ENCODE measurements around the gene ATAD1. TPM values are rescaled to one million over a fixed set of nuclear protein-coding genes. Genes with fewer than 3 reads are reported as not detected.

The ATAD1 gene
- total RNA-seq, 1 experiment from 2014 or later: 31.0 TPM

DNA sequence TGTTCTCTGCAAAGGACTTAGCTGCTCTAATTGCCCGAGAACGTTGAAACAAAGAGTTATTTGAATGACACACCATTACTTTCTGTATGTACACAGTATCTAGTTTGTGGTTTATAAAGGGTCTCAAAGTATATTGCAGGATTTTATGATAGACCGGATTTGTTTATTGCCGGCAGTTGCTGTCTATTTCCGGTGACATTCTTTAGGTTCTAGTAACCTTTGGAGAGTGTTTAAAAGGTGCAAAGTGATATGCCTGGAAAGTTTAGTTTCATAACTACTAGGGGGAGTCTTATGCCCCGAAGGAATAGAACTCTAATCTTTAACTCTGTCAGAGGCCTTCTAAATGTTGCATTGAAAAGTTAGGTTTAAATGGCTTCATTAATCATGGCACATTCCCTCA, 94.5 kb downstream of the ATAD1 start:
- no peaks in the 10 kb centered on the region for H3K9me3 Mint-ChIP-seq (ENCODE audit: low read depth, unreplicated experiment)
- H3K4me3 Mint-ChIP-seq (ENCODE audit: low read depth, unreplicated experiment): no peak overlapping the region
- H3K27me3 Mint-ChIP-seq (ENCODE audit: unreplicated experiment): no peaks in the 10 kb centered on the region
- no peaks in the 10 kb centered on the region for H3K36me3 Mint-ChIP-seq (ENCODE audit: insufficient read depth, unreplicated experiment)
- DNase-seq: no peak
- no TSS peak for BruUV-seq (replicated peaks)
- intact Hi-C loops (cut with micrococcal nuclease; ENCODE audit: unreplicated experiment): no loop called here
- no peaks in the 10 kb centered on the region for H3K4me1 Mint-ChIP-seq (ENCODE audit: low read depth, unreplicated experiment)
- TF ChIP-seq, protein P1, sequence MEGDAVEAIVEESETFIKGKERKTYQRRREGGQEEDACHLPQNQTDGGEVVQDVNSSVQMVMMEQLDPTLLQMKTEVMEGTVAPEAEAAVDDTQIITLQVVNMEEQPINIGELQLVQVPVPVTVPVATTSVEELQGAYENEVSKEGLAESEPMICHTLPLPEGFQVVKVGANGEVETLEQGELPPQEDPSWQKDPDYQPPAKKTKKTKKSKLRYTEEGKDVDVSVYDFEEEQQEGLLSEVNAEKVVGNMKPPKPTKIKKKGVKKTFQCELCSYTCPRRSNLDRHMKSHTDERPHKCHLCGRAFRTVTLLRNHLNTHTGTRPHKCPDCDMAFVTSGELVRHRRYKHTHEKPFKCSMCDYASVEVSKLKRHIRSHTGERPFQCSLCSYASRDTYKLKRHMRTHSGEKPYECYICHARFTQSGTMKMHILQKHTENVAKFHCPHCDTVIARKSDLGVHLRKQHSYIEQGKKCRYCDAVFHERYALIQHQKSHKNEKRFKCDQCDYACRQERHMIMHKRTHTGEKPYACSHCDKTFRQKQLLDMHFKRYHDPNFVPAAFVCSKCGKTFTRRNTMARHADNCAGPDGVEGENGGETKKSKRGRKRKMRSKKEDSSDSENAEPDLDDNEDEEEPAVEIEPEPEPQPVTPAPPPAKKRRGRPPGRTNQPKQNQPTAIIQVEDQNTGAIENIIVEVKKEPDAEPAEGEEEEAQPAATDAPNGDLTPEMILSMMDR (IDR thresholded peaks at IDR 0.05; ENCODE audit: unreplicated experiment): no peak
- CTCF ChIA-PET: no interaction called here
- H3K27ac Mint-ChIP-seq (ENCODE audit: unreplicated experiment): no peak overlapping the region

GRCh38 chr10:87722716-87723115, 95.3 kb downstream of the ATAD1 start:
- no peak overlapping the region for H3K27ac Mint-ChIP-seq (ENCODE audit: unreplicated experiment)
- intact Hi-C loops (cut with micrococcal nuclease; ENCODE audit: unreplicated experiment): no loop called here

DNA sequence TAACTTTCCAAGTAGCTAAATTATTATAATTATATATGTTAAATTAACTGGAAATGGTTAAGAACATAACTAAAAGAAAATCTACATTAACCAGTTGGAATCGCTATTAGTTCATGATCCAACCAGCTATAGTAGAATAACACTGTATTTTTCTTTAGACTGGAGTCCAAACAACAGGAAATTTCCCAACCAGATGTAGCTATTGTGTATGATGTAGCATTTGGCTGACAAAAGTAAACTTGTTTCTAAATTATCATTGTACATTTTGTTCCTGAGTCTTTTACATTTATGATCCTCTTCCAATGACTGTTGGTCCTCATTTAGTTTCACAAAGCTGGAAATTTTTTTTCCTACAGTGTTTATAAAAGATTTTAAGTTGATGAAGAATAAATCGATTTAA, 96.2 kb downstream of the ATAD1 start:
- CTCF ChIA-PET: interaction anchor here (0.5 kb wide), 1 partner anchor 496 kb away, joined by 6 read pairs; no protein-coding TSS in a partner anchor
- no peaks in the 10 kb centered on the region for H3K9me3 Mint-ChIP-seq (ENCODE audit: low read depth, unreplicated experiment)
- no peaks in the 10 kb centered on the region for H3K36me3 Mint-ChIP-seq (ENCODE audit: insufficient read depth, unreplicated experiment)
- no peaks in the 10 kb centered on the region for H3K27me3 Mint-ChIP-seq (ENCODE audit: unreplicated experiment)
- intact Hi-C loops (cut with micrococcal nuclease; ENCODE audit: unreplicated experiment): no loop called here
- H3K4me3 Mint-ChIP-seq (ENCODE audit: low read depth, unreplicated experiment): no peak overlapping the region
- H3K4me1 Mint-ChIP-seq (ENCODE audit: low read depth, unreplicated experiment): no peaks in the 10 kb centered on the region
- no peak for DNase-seq
- H3K27ac Mint-ChIP-seq (ENCODE audit: unreplicated experiment): no peak overlapping the region
- no TSS peak for BruUV-seq (replicated peaks)
- TF ChIP-seq, protein P1 (IDR thresholded peaks at IDR 0.05; ENCODE audit: unreplicated experiment): no peak

More at GRCh38 chr10:87722716-87723115, 95.3 kb downstream of the ATAD1 start:
- Mint-ChIP-seq H3K36me3 (ENCODE audit: insufficient read depth, unreplicated experiment) (no peaks in the 10 kb centered on the region), H3K27me3 (ENCODE audit: unreplicated experiment) (no peaks in the 10 kb centered on the region), H3K9me3 (ENCODE audit: low read depth, unreplicated experiment) (no peaks in the 10 kb centered on the region), H3K4me1 (ENCODE audit: low read depth, unreplicated experiment) (no peaks in the 10 kb centered on the region), H3K4me3 (ENCODE audit: low read depth, unreplicated experiment) (no peak overlapping the region)
- TF ChIP-seq, protein P1 (IDR thresholded peaks at IDR 0.05; ENCODE audit: unreplicated experiment): no peak
- DNase-seq: no peak
- CTCF ChIA-PET: no interaction called here
- no TSS peak for BruUV-seq (replicated peaks)

DNA sequence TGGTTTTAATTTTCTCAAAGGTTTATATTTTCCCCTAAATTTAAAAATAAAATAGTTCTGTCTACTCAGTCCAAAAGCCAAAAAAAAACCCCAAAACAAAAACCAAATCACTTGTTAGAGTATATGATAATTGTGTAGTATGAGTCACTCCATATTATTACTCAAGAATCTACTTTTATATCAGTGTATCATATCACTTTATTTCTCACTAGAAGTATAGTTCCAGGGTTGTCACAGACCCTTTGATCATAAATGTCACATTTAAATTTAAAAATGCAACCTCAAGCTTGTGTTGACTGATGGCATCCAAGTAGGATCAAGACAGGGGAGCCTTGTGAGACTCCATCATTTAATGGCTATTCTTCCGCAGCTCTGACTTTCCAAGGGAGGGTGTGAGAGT, 97.4 kb downstream of the ATAD1 start:
- intact Hi-C loops (cut with micrococcal nuclease; ENCODE audit: unreplicated experiment): no loop called here
- Mint-ChIP-seq H3K27ac (ENCODE audit: unreplicated experiment) (no peak overlapping the region), H3K27me3 (ENCODE audit: unreplicated experiment) (no peaks in the 10 kb centered on the region), H3K36me3 (ENCODE audit: insufficient read depth, unreplicated experiment) (no peaks in the 10 kb centered on the region), H3K4me3 (ENCODE audit: low read depth, unreplicated experiment) (no peak overlapping the region), H3K9me3 (ENCODE audit: low read depth, unreplicated experiment) (no peaks in the 10 kb centered on the region), H3K4me1 (ENCODE audit: low read depth, unreplicated experiment) (no peaks in the 10 kb centered on the region)
- TF ChIP-seq, protein P1 (IDR thresholded peaks at IDR 0.05; ENCODE audit: unreplicated experiment): no peak
- BruUV-seq (replicated peaks): no TSS peak
- no peak for DNase-seq
- CTCF ChIA-PET: no interaction called here

DNA sequence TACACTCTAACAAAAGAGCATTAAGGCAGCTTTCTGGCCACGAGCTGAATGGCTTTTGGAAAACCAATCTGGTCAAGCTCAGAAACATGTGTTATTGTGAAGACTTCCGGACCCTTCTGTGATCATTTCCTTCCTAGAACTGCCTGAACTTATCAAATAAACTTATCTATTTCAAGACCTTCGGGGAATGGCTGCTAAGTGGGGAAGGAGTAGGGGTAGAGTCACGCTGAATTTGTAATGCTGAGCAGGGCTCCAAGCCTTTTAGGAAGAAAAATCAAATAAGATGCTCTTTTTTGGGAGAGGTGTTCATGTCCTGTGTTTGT, 101.7 kb downstream of the ATAD1 start:
- Mint-ChIP-seq H3K27me3 (ENCODE audit: unreplicated experiment) (no peaks in the 10 kb centered on the region), H3K4me3 (ENCODE audit: low read depth, unreplicated experiment) (no peak overlapping the region), H3K4me1 (ENCODE audit: low read depth, unreplicated experiment) (no peaks in the 10 kb centered on the region), H3K36me3 (ENCODE audit: insufficient read depth, unreplicated experiment) (no peaks in the 10 kb centered on the region), H3K9me3 (ENCODE audit: low read depth, unreplicated experiment) (no peaks in the 10 kb centered on the region), H3K27ac (ENCODE audit: unreplicated experiment) (no peak overlapping the region)
- intact Hi-C loops (cut with micrococcal nuclease; ENCODE audit: unreplicated experiment): no loop called here
- no TSS peak for BruUV-seq (replicated peaks)
- no peak for DNase-seq
- TF ChIP-seq, protein P1 (IDR thresholded peaks at IDR 0.05; ENCODE audit: unreplicated experiment): no peak
- CTCF ChIA-PET: no interaction called here

Data from Calu3 (cell line).